HG02973 (cell line): Measurements from ENCODE around the gene LRMDA.

Experiments used
- ATAC-seq: cut with Tn5 transposase; IDR thresholded peaks from one replicate; pipeline ENCODE4 v1.9.1; 2021; ENCODE audit warnings: moderate library complexity; ENCODE audit not compliant: unreplicated experiment

The LRMDA gene

GRCh38 chr10:75443362-75443761, 11.9 kb downstream of the LRMDA start:
- no peak for ATAC-seq

GRCh38 chr10:75444781-75445386, 13.5 kb downstream of the LRMDA start:
- ATAC-seq = no peak

- ATAC-seq = no peak
Observed at GRCh38 chr10:75446508-75446907, 15.1 kb downstream of the LRMDA start.

GRCh38 chr10:75448166-75448565, 16.7 kb downstream of the LRMDA start:
- ATAC-seq = no peak

- ATAC-seq = no peak
Observed at GRCh38 chr10:75449382-75450074, 18.1 kb downstream of the LRMDA start.

- ATAC-seq = no peak
Observed at GRCh38 chr10:75450075-75450445, 18.6 kb downstream of the LRMDA start.

- ATAC-seq = no peak
Observed at GRCh38 chr10:75450644-75451640, 19.5 kb downstream of the LRMDA start.

- ATAC-seq = no peak
Observed at GRCh38 chr10:75451831-75452230, 20.4 kb downstream of the LRMDA start.

- ATAC-seq = no peak
Observed at GRCh38 chr10:75452997-75453396, 21.6 kb downstream of the LRMDA start.

- ATAC-seq = no peak
Observed at GRCh38 chr10:75456122-75456521, 24.7 kb downstream of the LRMDA start.

GRCh38 chr10:75460059-75460458, 28.6 kb downstream of the LRMDA start:
- no peak for ATAC-seq

- ATAC-seq = no peak
Observed at GRCh38 chr10:75461672-75462649, 30.5 kb downstream of the LRMDA start.

GRCh38 chr10:75462865-75463264, 31.4 kb downstream of the LRMDA start:
- ATAC-seq = no peak

- ATAC-seq = no peak
Observed at GRCh38 chr10:75464478-75465449, 33.3 kb downstream of the LRMDA start.

GRCh38 chr10:75465450-75465827, 34.0 kb downstream of the LRMDA start:
- no peak for ATAC-seq

- ATAC-seq = no peak
Observed at GRCh38 chr10:75466001-75466400, 34.6 kb downstream of the LRMDA start.

- ATAC-seq = no peak
Observed at GRCh38 chr10:75466886-75467285, 35.5 kb downstream of the LRMDA start.

GRCh38 chr10:75468612-75469005, 37.2 kb downstream of the LRMDA start:
- ATAC-seq = no peak

GRCh38 chr10:75469006-75469616, 37.7 kb downstream of the LRMDA start:
- no peak for ATAC-seq
